Ovary (tissue), 3 donors: Measurements from ENCODE around the gene TTC31.

ENCODE experiments used
- CTCF ChIP-seq, 3 donors: fragments of 450-650 bp in 2 of 3; fragments of 200-600 bp in 1 of 3; IDR thresholded peaks; one replicate each; pipeline versions ENCODE4 v1.5.1 to v1.8.0; 2016 to 2022; ENCODE audit warnings: antibody characterized with exemption in 3 of 3, mild to moderate bottlenecking in 1 of 3
- POLR2A ChIP-seq: fragments of 450-650 bp; IDR thresholded peaks from one replicate; pipeline ENCODE4 v1.6.1; 2017; ENCODE audit warnings: antibody characterized with exemption, mild to moderate bottlenecking, moderate library complexity
- donor health status: DM: no; HTN: no; CAD: no.

- TF ChIP-seq CTCF (IDR thresholded peaks at IDR 0.05): no peak
- TF ChIP-seq POLR2A: no peak
Measured at GRCh38 chr2:74457129-74457548, 25.7 kb upstream of the TTC31 start.
